Common myeloid progenitor, CD34-positive (primary cell): ENCODE results near the gene SLC37A3.
"Not testable (repeated sequence)": the region's sequence is repeated elsewhere in the genome, so short reads cannot be mapped to it uniquely, and the experiment has no call there.

ENCODE experiments used
- CTCF ChIA-PET: fragments of 350-600 bp; sonication (Branson Sonifier 250); formaldehyde crosslinking; loops from one replicate; lab custom pipeline; 2021; ENCODE audit warnings: antibody characterized with exemption; lab: Charles Lee
- POLR2A ChIA-PET: fragments of 350-600 bp; sonication (Branson Sonifier 250); formaldehyde crosslinking; loops from one replicate; lab custom pipeline; 2021; ENCODE audit warnings: antibody characterized with exemption; lab: Charles Lee
- DNase-seq, 3 donors: peaks; one replicate each; pipeline versions ENCODE4 v3.0.0 to v3.0.0-alpha.2; 2013
- H3K27ac ChIP-seq, 2 experiments: 1 replicate in 1 of 2; 2 replicates in 1 of 2; pipeline ENCODE4 v1.7.0; 2013; ENCODE audit warnings: inconsistent platforms in 2 of 2, low read length in 2 of 2, mild to moderate bottlenecking in 2 of 2, low read depth in 1 of 2, moderate library complexity in 1 of 2; ENCODE audit not compliant: severe bottlenecking in 2 of 2, insufficient read depth in 1 of 2, poor library complexity in 1 of 2
- H3K27me3 ChIP-seq, 5 experiments: replicated peaks in 2 of 5; 1 replicate in 3 of 5; 2 replicates in 2 of 5; pipeline versions ENCODE4 v1.6.1 to v1.7.0; 2013; ENCODE audit warnings: low read length in 4 of 5, mild to moderate bottlenecking in 2 of 5, moderate library complexity in 2 of 5, inconsistent platforms in 1 of 5; ENCODE audit not compliant: insufficient read depth in 5 of 5, control insufficient read depth in 4 of 5
- H3K36me3 ChIP-seq, 4 experiments: 1 replicate in 2 of 4; 2 replicates in 2 of 4; pipeline versions ENCODE4 v1.6.1 to v1.7.0; 2013; ENCODE audit warnings: low read length in 3 of 4, control low read depth in 1 of 4, mild to moderate bottlenecking in 1 of 4; ENCODE audit not compliant: control insufficient read depth in 4 of 4, insufficient read depth in 4 of 4
- H3K4me1 ChIP-seq, 4 experiments: 1 replicate in 3 of 4; 2 replicates in 1 of 4; pipeline versions ENCODE4 v1.6.1 to v1.7.1; 2013; ENCODE audit warnings: low read length in 3 of 4, mild to moderate bottlenecking in 3 of 4, control low read depth in 1 of 4, inconsistent platforms in 1 of 4, moderate library complexity in 1 of 4; ENCODE audit not compliant: control insufficient read depth in 4 of 4, insufficient read depth in 4 of 4; ENCODE audit errors: control extremely low read depth in 1 of 4
- H3K4me3 ChIP-seq, 7 experiments: 1 replicate in 4 of 7; 2 replicates in 3 of 7; pipeline versions ENCODE4 v1.5.1 to v1.7.0; 2013; ENCODE audit warnings: mild to moderate bottlenecking in 7 of 7, low read length in 6 of 7, moderate library complexity in 6 of 7, inconsistent platforms in 2 of 7, low read depth in 2 of 7, control low read depth in 1 of 7; ENCODE audit not compliant: insufficient read depth in 4 of 7, control insufficient read depth in 1 of 7; ENCODE audit errors: extremely low read depth in 1 of 7
- H3K9me3 ChIP-seq, 5 experiments: 1 replicate in 4 of 5; 2 replicates in 1 of 5; pipeline versions ENCODE4 v1.6.1 to v1.7.1; 2013; ENCODE audit warnings: low read length in 4 of 5, mild to moderate bottlenecking in 2 of 5, inconsistent platforms in 1 of 5, low read depth in 1 of 5, moderate library complexity in 1 of 5; ENCODE audit not compliant: control insufficient read depth in 4 of 5, insufficient read depth in 2 of 5; ENCODE audit errors: control extremely low read depth in 1 of 5
- WGBS: methylation state at CpG from one replicate; pipeline ENCODE4 v1.1.5; 2013; ENCODE audit not compliant: insufficient coverage; 5-methylcytosine and 5-hydroxymethylcytosine counted together

SLC37A3 gene

DNA sequence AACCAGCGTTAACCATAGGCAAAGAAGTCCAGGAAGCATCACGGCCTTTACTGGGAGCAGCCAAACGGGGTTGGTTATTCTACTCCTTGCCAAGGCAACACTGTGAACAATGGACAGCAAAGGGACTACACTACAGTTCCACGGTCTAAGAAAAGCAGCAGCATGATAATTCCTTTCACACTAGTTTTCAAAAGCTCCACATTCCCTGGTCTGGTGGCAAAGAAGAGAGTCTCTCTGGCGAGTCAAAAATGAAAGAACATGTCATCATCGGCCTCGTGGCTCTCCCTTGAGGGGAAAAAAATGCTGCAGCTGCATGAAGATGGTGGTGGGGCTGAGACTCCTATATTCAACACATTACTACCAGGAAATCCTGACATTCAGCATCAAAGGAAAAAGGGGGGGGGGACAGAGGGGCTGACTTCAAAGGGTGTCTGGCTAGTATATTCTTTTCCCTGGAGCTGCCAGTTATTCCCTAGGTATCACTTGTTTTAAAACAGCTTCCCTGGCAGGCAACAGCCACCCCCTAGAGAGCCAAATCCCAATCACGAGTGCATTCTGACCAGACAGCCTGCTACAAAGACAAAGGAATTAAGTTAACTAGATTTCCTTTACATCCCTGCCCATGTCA, 49.1 kb downstream of the SLC37A3 start:
- WGBS = 87% methylated on average over 6 of the region's 8 CpGs
- ChIA-PET POLR2A (no interaction called here), CTCF (no interaction called here)
- Histone ChIP-seq H3K4me3 (no peak overlapping the region), H3K9me3 (no peaks in the 10 kb centered on the region), H3K4me1 (no peaks in the 10 kb centered on the region), H3K27me3 (no peaks in the 10 kb centered on the region), H3K27ac (no peak overlapping the region), H3K36me3 (peaks cover 14 to 40% (median 16%) of the 10 kb centered on the region in 4 experiments)
- DNase-seq = no peak

DNA sequence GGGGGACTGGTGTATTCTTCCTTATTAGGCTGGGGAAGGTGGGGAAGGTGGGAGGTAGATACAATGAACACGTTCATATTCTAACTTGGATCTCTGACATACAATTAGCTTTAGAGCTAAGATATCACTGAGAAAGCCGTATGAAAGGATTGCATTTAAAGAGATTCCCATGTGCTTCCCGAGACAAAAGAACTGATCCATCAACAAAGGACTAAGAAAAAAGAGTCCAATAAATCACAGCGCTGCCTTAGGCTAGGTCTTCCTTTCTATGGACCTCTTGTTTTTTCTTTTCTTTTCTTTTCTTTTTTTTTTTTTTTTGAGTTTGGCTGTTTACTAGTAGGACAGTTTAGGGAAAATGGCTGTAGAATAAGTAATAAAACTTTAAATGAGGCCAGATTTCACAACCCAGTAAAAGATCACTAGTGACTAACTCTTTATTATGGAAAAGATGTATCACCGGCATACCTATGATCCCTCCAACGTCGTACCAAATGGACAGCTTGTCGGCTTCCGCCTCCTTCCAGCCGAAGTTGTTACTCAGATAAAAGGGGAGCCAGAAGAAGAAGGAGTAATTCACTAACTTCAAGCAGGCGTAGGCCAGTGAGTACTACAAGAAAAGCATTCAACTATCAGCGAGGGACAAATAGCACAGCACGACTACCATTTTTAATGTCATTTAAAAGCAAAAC, 50.0 kb downstream of the SLC37A3 start:
- CTCF ChIA-PET = no interaction called here
- POLR2A ChIA-PET = no interaction called here
- DNase-seq = no peak
- H3K9me3 ChIP-seq = no peaks in the 10 kb centered on the region
- H3K27ac ChIP-seq = no peak overlapping the region
- H3K36me3 ChIP-seq = peaks cover 14 to 39% (median 16%) of the 10 kb centered on the region in 4 experiments
- 100% methylated on average over 8 of the region's 13 CpGs for WGBS
- no peaks in the 10 kb centered on the region for H3K27me3 ChIP-seq
- no peak overlapping the region for H3K4me3 ChIP-seq
- H3K4me1 ChIP-seq = no peaks in the 10 kb centered on the region

DNA sequence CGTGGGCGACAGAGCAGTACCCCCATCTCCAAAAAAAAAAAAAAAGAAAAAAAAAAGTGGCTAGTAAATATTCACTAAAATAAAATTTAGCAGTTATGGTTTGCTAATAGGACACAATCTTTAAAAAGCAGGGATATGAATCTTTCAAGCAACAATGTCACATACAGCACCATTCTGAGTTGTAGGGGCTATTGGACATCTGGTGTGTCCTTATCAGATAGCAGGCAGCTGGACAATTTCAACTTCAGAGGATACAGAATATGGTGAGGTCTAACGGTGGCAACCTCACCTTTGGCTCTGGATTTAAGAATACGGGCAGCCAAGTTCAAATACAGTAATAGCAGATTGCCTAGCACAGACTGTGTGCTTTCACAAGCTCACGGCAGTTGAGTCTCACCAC, 51.1 kb downstream of the SLC37A3 start:
- ChIA-PET POLR2A (no interaction called here), CTCF (interaction anchor here (0.6 kb wide), 1 partner anchor 750 kb away, joined by 3 read pairs; no protein-coding TSS in a partner anchor)
- Histone ChIP-seq H3K27me3 (no peaks in the 10 kb centered on the region), H3K36me3 (peaks cover 8 to 32% (median 16%) of the 10 kb centered on the region in 4 experiments), H3K4me3 (no peak overlapping the region), H3K27ac (no peak overlapping the region), H3K9me3 (no peaks in the 10 kb centered on the region), H3K4me1 (no peaks in the 10 kb centered on the region)
- 64% methylated on average over 2 of the region's 5 CpGs for WGBS
- DNase-seq = no peak

DNA sequence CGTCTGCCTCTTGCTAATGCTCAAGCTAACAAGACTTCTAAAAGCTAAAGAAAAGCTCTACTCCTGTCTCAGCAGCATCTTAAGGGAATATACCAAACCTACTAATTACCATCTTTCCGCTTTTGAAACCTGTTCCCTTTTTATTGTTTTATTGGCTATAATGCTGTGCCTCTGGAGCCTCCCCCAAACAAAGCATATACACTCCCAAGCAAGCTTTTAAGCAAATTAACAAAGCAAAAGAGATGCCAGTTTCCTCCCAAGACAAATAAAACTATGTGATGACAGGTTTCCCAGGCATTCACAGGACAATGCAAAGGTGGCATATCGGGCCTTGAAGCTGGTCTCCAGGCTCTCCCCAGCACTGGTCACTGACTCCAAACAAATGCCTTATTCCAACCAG, 52.9 kb downstream of the SLC37A3 start:
- Histone ChIP-seq H3K27me3 (no peaks in the 10 kb centered on the region), H3K9me3 (no peaks in the 10 kb centered on the region), H3K27ac (no peak overlapping the region), H3K4me1 (no peaks in the 10 kb centered on the region), H3K4me3 (no peak overlapping the region), H3K36me3 (peaks cover 3 to 27% (median 11%) of the 10 kb centered on the region in 4 experiments)
- no peak for DNase-seq
- 89% methylated on average over 2 of the region's 3 CpGs for WGBS
- CTCF ChIA-PET = interaction anchor here (1.0 kb wide), 1 partner anchor 19 kb away, joined by 4 read pairs; no protein-coding TSS in a partner anchor
- POLR2A ChIA-PET = no interaction called here

DNA sequence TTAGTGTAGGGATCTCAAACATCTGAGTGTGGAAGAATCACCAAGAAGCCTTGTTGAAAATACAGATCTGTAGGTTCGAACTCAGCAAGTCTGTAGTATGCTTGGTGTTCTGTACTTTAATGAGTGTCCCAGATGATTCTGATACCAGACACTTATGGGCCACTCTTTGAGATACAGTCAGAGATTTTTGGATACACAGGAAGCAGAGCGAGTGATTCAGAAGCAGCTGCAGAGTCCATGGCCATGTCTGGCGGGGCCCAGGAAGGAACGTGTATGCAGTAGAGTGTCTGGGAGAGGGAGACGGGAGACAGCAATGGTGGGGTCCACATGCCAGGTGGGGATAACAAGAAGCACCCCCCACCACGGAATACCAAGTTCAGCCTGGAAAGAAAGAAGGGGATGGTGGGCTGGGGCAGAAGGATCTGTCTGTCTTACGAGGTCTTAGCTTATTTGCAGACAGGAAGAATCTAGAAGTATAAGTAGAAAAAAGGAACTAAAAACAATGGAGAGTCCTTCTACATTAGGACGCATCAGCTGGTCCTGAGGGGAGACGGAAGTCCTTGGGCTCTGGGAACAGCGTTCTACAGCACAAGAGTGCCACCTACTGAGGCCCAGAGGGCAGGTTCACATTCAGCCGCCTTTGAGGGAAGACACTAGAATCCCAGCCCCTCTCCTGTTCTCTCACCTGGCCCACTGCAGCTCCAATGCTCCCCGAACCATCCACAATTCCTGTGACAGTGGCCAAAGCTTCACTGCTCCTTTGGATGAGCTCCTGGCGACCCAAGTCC, 55.4 kb downstream of the SLC37A3 start:
- H3K36me3 ChIP-seq = peaks cover 3 to 23% (median 5%) of the 10 kb centered on the region in 4 experiments
- no peaks in the 10 kb centered on the region for H3K9me3 ChIP-seq
- POLR2A ChIA-PET = no interaction called here
- DNase-seq = peak; percentile 48 to 77 (median 77)
- no peak overlapping the region for H3K27ac ChIP-seq
- H3K4me1 ChIP-seq = no peaks in the 10 kb centered on the region
- no peaks in the 10 kb centered on the region for H3K27me3 ChIP-seq
- 73% methylated on average over 12 of the region's 13 CpGs for WGBS
- CTCF ChIA-PET = interaction anchor here (0.5 to 1.8 kb wide), 11 partner anchors 14 to 723 kb away, joined by 3 to 5 read pairs (median 4); no protein-coding TSS in a partner anchor
- H3K4me3 ChIP-seq = no peak overlapping the region

DNA sequence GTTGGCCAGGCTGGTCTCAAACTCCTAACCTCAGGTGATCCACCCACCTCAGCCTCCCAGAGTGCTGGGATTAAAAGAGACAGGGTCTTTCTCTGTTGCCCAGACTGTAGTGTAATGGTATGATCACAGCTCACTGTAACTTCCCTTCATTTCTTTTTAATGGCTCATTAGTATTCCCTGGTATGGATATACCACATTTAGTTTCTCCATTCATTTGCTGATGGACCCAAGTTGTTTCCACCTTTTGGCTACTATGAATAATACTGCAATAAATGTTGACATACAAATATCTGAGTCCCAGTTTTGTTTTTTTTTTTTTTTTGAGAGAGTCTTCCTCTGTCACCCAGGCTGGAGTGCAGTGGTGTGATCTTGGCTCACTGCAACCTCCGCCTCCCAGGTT, 59.4 kb downstream of the SLC37A3 start:
- CTCF ChIA-PET = interaction anchor here (0.7 kb wide), 1 partner anchor 102 kb away, joined by 3 read pairs; no protein-coding TSS in a partner anchor
- H3K27me3 ChIP-seq, H3K4me3 ChIP-seq, H3K4me1 ChIP-seq, H3K27ac ChIP-seq, POLR2A ChIA-PET, H3K9me3 ChIP-seq, DNase-seq: not testable (repeated sequence)
- H3K36me3 ChIP-seq = peaks cover 7 to 43% (median 12%) of the 10 kb centered on the region in 4 experiments
- WGBS = no CpG with 5 or more reads among the region's 1 CpG
